Activated T-cell treated with anti-CD3 and anti-CD28 coated beads, Interleukin-2, amount 50 U/mL, for 72 hours (primary cell): Measurements from ENCODE around the gene ZNF598. TPM values are rescaled to one million over a fixed set of nuclear protein-coding genes. Genes with fewer than 3 reads are reported as not detected.
"Not testable (repeated sequence)": the region's sequence is repeated elsewhere in the genome, so short reads cannot be mapped to it uniquely, and the experiment has no call there.

Source experiments
- ATAC-seq, 2 donors: fragments of 150-1000 bp; cut with Tn5 transposase; replicated peaks in 1 of 2; 2 replicates each; pipeline ENCODE4 v1.10.0; 2021; ENCODE audit warnings: moderate library complexity in 2 of 2, mild to moderate bottlenecking in 1 of 2
- DNase-seq, 2 donors: peaks; one replicate each; pipeline ENCODE4 v3.0.0; 2021 to 2022; ENCODE audit warnings: mixed read lengths in 1 of 2
- H3K27ac Mint-ChIP-seq: one replicate; pipeline ENCODE4 v1.8.0; 2022; ENCODE audit warnings: mild to moderate bottlenecking, moderate library complexity, mixed read lengths
- H3K27me3 Mint-ChIP-seq: one replicate; pipeline ENCODE4 v1.8.0; 2022; ENCODE audit warnings: low read depth, mixed read lengths
- H3K36me3 Mint-ChIP-seq, 2 donors: one replicate each; pipeline ENCODE4 v1.8.0; 2022; ENCODE audit warnings: mixed read lengths in 2 of 2, mild to moderate bottlenecking in 1 of 2; ENCODE audit not compliant: insufficient read depth in 2 of 2
- H3K4me1 Mint-ChIP-seq: one replicate; pipeline ENCODE4 v1.8.0; 2022; ENCODE audit warnings: low read depth, mixed read lengths
- H3K4me3 Mint-ChIP-seq, 2 donors: one replicate each; pipeline ENCODE4 v1.8.0; 2022; ENCODE audit warnings: mild to moderate bottlenecking in 2 of 2, mixed read lengths in 2 of 2, moderate library complexity in 2 of 2
- H3K9me3 Mint-ChIP-seq, 2 donors: one replicate each; pipeline ENCODE4 v1.8.0; 2022; ENCODE audit warnings: mixed read lengths in 2 of 2
- total RNA-seq, 2 donors: library from RNA; stranded (reverse); gene quantifications; one replicate each; pipeline ENCODE4 v1.2.3, GENCODE V29; 2022

The ZNF598 gene
- total RNA-seq, 2 donors from 2014 or later = 87.1 to 110 TPM

DNA sequence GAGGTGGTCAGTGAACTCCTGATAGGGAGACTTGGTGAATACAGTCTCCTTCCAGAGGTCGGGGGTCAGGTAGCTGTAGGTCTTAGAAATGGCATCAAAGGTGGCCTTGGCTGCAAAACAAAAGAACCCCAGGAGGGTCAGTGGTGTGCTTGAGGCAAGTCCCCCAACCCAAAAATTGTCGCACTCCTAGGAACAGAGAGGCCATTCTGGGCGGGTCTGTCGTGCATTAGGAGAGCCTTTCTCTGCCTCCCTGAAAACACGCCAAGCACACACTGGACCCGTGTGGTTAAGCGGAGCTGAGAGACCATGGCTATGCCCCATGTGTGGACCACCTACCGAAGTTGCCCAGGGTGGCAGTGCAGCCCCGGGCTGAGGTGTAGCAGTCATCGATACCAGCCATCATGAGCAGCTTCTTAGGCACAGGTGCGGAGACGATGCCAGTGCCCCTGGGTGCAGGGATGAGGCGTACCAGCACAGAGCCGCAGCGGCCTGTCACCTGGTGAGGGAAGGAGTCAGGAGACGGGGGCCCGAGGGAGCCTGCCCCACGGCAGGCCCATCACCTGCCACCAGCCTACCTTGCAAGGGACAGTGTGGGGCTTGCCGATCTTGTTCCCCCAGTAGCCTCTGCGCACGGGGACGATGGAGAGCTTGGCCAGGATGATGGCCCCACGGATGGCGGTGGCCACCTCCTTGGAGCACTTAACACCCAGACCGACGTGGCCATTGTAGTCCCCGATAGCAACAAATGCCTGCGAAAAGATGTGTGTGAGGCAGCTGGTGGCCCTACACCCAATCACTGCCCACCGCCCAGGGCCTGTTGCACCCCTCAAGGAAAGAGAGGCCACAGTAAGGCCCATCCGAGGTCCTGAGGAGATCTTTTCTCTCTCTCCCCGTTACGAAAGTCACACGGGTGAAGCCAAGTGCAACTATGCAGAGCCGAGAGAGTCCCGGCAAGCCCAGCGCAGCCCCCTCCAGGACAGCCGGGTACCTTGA, 47.2 kb downstream of the ZNF598 start:
- Mint-ChIP-seq H3K36me3 (peaks cover 14 to 32% of the 10 kb centered on the region in 2 donors), H3K4me3 (peak overlapping the region; percentile 91 to 97), H3K4me1 (peaks cover 50% of the 10 kb centered on the region), H3K27ac (peak overlapping the region; percentile 92)
- not testable (repeated sequence) for H3K9me3 Mint-ChIP-seq, H3K27me3 Mint-ChIP-seq, DNase-seq, ATAC-seq

DNA sequence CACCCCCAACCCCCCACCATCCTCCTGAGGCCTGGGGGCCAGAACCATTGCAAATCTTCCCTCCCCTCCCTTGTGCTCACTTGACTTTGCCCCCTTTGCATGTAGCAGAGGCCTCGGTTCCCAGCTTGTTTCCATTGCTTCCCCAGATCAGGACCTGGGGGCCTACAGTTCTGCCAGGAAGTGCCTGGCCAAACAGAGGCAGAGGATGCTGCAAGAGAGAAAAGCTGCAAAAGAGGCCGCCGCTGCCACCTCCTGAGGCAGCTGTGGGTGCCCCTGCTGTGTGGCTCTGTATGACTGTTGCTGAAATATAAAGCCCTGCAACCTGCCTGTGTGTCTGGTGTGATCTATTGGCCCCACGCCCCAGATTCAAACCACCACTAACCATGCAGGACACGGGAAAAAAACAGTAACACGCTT, 48.0 kb downstream of the ZNF598 start:
- Mint-ChIP-seq H3K27me3 (no peaks in the 10 kb centered on the region), H3K36me3 (peaks cover 14 to 32% of the 10 kb centered on the region in 2 donors), H3K9me3 (no peaks in the 10 kb centered on the region), H3K4me3 (peak overlapping the region; percentile 91 to 97), H3K27ac (peak overlapping the region; percentile 84), H3K4me1 (peaks cover 46% of the 10 kb centered on the region)
- ATAC-seq (no peak), DNase-seq (peak in 1 of 2 donors; percentile 39)

DNA sequence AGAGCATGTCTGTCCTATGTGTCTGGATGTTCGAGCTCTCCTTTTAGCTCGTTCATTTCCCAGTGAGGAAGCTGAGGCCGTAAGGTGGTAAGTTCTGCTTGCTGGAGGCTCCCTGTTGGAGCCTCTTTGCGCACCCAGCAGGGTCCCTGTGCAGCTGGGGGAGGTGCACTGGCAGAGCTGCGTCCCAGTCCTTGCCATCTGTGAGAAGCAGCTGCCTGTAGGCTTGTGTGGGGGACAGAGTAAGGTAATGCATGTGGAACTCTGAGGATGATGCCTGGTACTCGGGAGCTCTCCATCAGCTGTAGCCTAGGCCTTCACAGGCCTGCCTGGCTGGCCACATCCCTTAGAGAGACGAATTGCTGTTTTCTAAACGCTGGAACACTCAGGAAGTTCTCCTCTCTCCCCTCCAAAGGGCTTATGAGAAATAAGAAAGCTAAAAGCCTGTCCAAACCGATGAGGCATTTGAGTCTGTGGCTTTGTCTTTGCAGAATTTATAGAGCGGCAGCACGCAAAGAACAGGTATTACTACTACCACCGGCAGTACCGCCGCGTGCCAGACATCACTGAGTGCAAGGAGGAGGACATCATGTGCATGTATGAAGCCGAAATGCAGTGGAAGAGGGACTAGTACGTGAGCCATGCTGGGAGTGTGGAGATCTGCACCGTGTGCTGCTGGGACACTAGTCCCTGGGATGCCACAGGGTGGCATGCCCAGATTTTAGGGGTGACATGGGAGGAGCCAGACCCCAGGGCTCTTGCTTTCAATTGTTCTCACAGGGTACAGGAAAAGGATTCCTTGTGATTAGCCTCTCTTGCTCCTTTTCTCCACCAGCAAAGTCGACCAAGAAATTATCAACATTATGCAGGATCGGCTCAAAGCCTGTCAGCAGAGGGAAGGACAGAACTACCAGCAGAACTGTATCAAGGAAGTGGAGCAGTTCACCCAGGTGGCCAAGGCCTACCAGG, 48.7 kb downstream of the ZNF598 start:
- Mint-ChIP-seq H3K27me3 (no peaks in the 10 kb centered on the region), H3K4me3 (peak overlapping the region; percentile 97 to 98), H3K27ac (peak overlapping the region; percentile 97), H3K36me3 (peaks cover 14 to 32% of the 10 kb centered on the region in 2 donors), H3K4me1 (peaks cover 46% of the 10 kb centered on the region), H3K9me3 (no peaks in the 10 kb centered on the region)
- DNase-seq = peak in 1 of 2 donors; percentile 60
- ATAC-seq = peak in 1 of 2 donors; percentile 18

DNA sequence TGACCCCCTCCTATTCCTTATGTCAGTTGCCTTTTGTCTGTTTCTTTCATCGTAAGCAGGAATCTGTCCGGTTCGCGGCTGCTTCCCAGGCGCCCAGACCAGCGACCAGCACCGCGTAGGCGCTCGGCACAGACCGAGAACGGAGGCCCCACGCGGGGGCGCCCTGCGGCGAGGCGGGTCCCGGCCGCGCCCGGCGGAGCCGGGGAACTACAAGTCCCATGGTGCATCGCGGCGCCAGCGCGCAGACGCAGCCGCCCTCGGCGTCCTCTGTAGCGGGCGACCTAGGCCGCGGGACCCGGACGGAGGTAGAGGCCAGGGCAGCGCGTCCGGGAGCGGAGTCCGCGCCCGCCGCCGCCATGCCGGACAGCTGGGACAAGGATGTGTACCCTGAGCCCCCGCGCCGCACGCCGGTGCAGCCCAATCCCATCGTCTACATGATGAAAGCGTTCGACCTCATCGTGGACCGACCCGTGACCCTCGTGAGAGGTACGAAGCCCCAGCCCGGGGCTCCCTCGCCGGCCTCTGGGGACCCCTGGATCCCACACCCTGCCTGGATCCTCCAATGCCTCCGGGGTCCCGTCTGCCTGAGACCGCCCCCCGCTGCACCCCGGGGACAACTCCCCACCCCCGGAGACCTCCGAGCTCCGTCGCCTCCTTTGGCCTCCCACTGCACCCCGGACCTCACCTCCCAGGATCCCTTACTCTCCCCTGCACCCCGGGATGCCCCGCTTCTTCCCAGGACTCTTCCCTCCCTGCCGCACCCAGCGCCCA, 50.2 kb downstream of the ZNF598 start, which contains the start of gene NDUFB10:
NDUFB10 (plus strand) TSS at position 270 of the 771 bp plus-strand sequence; CDS start at position 357, 87 bp downstream.
- H3K4me3 Mint-ChIP-seq = peak within 1 kb of the TSS; percentile 97 to 98

DNA sequence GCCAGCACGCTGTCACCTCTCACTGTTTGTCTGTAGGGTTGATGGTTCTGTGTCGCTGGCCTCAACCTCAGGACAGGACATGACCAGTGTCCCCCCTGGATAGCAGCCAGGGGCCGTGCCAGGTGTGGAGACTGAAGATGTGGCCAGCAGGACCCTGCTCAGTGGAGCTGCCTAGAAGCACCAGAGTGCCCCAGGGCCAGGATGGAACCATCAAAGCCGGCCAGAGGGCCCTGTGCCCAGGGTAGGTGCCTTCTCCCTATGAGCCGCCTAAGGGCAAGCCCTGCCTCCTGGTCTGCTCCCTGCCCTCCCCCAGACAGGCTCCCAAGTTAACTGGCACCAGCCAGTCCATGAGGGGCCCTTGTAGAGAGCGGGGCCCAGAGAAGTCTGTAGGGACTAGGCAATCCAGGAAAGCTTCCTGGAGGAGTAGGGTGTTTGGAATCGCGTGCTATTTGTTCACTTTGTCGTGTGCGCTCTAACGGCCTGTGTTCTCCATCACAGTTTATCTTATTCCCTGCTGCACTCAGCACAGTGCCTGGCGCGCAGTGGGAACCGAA, 50.8 kb downstream of the ZNF598 start:
- Mint-ChIP-seq H3K27ac (peak overlapping the region; percentile 97), H3K4me1 (peaks cover 39% of the 10 kb centered on the region), H3K27me3 (no peaks in the 10 kb centered on the region), H3K9me3 (no peaks in the 10 kb centered on the region), H3K36me3 (peaks cover 9 to 27% of the 10 kb centered on the region in 2 donors), H3K4me3 (peak overlapping the region; percentile 97 to 98)
- DNase-seq (no peak), ATAC-seq (peak in 1 of 2 donors; percentile 13)

More for the DNA sequence above, 50.2 kb downstream of the ZNF598 start, which contains the start of gene NDUFB10:
- ATAC-seq (peak; percentile 75 to 86), DNase-seq (peak; percentile 96 to 98)
- Mint-ChIP-seq H3K36me3 (peaks cover 13 to 32% of the 10 kb centered on the region in 2 donors), H3K4me1 (peaks cover 41% of the 10 kb centered on the region), H3K9me3 (no peaks in the 10 kb centered on the region), H3K27ac (peak within 1 kb of the TSS; percentile 97), H3K27me3 (no peaks in the 10 kb centered on the region)

DNA sequence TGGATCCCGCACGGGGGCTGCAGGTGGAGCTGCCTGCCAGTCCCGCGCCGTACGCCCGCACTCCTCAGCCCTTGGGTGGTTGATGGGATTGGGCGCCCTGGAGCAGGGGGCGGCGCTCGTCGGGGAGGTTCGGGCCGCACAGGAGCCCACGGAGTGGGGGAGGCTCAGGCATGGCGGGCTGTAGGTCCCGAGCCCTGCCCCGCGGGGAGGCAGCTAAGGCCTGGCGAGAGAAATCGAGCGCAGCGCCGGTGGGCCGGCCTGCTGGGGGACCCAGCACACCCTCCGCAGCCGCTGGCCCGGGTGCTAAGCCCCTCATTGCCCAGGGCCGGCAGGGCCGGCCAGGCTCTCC, 51.5 kb downstream of the ZNF598 start:
- H3K27ac Mint-ChIP-seq, ATAC-seq, H3K27me3 Mint-ChIP-seq, H3K4me3 Mint-ChIP-seq, DNase-seq, H3K9me3 Mint-ChIP-seq: not testable (repeated sequence)
- Mint-ChIP-seq H3K4me1 (peaks cover 32% of the 10 kb centered on the region), H3K36me3 (peaks cover 5 to 20% of the 10 kb centered on the region in 2 donors)

DNA sequence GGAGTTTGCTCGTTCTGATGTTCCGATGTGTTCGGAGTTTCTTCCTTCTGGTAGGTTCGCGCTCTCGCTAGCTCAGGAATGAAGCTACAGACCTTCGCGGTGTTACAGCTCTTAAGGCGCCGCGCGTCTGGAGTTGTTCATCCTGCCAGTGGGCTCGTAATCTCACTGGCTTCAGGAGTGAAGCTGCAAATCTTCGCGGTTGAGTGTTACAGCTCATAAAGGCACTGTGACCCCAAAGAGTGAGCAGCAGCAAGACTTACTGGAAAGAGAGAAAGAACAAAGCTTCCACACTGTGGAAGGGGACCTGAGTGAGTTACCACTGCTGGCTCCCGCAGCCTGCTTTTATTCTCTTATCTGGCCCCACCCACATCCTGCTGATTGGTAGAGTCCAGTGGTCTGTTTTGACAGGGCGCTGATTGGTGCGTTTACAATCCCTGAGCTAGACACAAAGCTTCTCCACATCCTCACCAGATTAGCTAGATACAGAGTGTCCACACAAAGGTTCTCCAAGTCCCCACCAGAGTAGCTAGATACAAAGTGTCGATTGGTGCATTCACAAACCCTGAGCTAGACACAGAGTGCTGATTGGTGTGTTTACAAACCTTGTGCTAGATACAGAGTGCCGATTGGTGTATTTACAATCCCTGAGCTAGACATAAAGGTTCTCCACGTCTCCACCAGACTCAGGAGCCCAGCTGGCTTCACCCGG, 52.0 kb downstream of the ZNF598 start:
- H3K27me3 Mint-ChIP-seq, DNase-seq, H3K27ac Mint-ChIP-seq, ATAC-seq, H3K4me3 Mint-ChIP-seq, H3K9me3 Mint-ChIP-seq: not testable (repeated sequence)
- H3K36me3 Mint-ChIP-seq = peaks cover 3 to 15% of the 10 kb centered on the region in 2 donors
- peaks cover 27% of the 10 kb centered on the region for H3K4me1 Mint-ChIP-seq

DNA sequence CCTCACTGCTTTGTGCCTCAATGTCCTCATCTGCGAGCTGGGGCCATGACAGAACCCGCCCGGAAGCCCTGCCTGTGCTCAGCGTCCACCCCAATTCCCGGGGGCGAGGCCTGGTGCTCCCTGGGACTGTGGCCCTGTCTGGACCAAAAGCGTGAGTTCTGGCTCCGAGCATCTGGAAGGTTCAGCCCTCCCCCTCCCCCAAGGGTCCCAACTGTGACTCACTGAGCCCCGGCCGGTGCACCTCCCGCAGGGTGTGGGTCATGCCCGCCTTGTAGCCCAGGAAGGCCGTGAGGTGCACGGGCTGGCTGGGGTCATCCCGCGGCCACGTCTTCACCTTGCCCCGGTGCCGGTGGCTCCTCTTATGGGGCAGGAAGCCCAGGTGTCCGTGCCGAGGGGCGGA, 55.9 kb downstream of the ZNF598 start:
- no peak for ATAC-seq
- DNase-seq = no peak
- H3K4me3 Mint-ChIP-seq = no peak overlapping the region
- no peaks in the 10 kb centered on the region for H3K4me1 Mint-ChIP-seq
- no peaks in the 10 kb centered on the region for H3K27me3 Mint-ChIP-seq
- no peaks in the 10 kb centered on the region for H3K9me3 Mint-ChIP-seq
- H3K27ac Mint-ChIP-seq = no peak overlapping the region
- no peaks in the 10 kb centered on the region for H3K36me3 Mint-ChIP-seq

DNA sequence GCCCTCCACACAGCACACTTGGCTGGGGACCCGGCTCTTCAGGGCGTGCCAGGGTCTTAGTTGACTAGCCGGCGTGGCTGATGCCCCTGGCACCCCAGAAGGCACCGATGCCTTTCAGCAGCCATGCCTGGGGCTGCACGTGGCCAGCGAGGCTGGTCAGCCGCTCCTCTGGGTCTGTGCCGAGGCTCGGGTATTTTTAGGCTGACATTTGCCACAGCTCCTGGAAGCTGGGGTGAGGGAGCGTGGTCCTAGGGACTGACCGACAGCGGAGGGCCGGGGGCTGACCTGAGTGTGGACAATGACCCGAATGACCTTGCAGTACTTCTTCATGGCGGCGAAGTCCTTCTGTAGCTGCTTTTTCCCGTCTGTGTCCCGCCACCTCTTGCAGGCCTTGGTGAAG, 59.1 kb downstream of the ZNF598 start:
- Mint-ChIP-seq H3K27me3 (no peaks in the 10 kb centered on the region), H3K27ac (no peak overlapping the region), H3K4me3 (no peak overlapping the region), H3K9me3 (no peaks in the 10 kb centered on the region), H3K4me1 (peaks cover 1% of the 10 kb centered on the region), H3K36me3 (no peaks in the 10 kb centered on the region)
- no peak for ATAC-seq
- no peak for DNase-seq

DNA sequence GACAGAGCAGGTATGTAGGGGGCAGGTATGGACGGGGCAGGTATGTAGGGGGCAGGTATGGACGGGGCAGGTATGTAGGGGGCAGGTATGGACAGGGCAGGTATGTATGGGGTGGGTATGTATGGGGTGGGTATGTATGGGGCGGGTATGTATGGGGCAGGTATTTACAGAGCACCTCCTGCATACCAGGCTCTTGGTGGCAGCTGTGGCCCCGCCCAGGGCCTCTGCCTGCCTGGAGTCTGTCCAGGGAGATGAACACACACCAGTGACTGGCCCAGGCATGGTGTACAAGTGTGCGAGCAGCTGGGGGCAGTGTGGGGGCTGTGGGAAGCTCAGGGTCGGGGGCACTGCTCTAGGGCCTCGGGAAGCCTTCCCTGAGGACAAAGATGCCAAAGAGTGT, 59.6 kb downstream of the ZNF598 start:
- DNase-seq (no peak), ATAC-seq (no peak)
- no peaks in the 10 kb centered on the region for H3K27me3 Mint-ChIP-seq
- H3K36me3 Mint-ChIP-seq = no peaks in the 10 kb centered on the region
- H3K9me3 Mint-ChIP-seq = no peaks in the 10 kb centered on the region
- H3K4me3 Mint-ChIP-seq = no peak overlapping the region
- H3K4me1 Mint-ChIP-seq = peaks cover 5% of the 10 kb centered on the region
- no peak overlapping the region for H3K27ac Mint-ChIP-seq

DNA sequence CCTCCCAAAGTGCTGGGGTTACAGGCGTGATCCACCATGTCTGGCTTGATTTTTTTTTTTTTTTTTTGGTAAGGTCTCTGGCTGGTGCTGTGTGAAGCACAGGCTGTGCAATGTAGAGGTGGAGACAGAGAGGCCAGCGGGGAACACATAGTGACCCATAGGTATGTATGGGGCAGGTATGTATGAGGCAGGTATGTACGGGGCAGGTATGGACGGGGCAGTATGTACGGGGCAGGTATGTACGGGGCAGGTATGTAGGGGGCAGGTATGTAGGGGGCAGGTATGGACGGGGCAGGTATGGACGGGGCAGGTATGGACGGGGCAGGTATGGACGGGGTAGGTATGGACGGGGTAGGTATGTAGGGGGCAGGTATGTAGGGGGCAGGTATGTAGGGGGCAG, 60.1 kb downstream of the ZNF598 start:
- ATAC-seq = no peak
- Mint-ChIP-seq H3K4me1 (peaks cover 8% of the 10 kb centered on the region), H3K27me3 (no peaks in the 10 kb centered on the region), H3K36me3 (no peaks in the 10 kb centered on the region), H3K27ac (no peak overlapping the region), H3K4me3 (no peak overlapping the region), H3K9me3 (no peaks in the 10 kb centered on the region)
- no peak for DNase-seq
